ENCODE data around the gene MAP3K14.

MAP3K14 gene

DNA sequence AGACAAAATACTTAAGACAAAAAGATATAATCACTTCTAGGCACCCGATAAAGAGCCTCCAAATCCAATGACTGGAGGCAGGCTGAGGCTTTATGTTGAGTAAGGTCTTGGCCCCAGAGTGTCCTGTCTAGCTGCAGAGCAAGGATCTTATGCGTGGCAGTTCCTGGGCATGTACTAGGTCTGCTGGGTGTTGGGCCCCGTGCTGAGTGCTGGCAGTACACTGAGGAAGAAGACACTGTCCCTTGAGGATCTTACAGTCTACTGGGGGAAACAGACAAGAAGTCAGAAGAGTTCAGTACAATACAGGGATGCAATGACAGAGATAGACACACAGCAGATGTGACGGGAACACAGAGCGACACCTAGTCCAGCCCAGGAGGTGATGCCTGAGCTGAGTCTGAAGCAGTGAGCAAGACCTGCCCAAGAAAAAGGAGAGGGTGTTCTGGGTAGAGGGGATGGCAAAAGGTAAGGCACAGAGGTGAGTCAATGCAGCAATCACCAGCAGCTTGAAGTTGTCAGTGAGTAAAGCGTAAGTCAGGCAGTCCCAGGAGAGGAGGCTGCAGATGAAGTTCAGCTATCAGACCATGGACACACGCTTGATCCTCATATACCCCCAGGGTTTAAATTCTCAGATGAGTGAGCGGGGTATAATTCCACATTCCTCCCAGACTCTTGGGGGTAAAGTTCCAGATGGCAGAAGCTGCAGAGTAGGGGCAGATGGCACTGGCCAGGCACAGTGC is 18.1 kb downstream of the MAP3K14 start:
- no peak for DNase-seq

GRCh38 chr17:45296833-45297124 is 20.0 kb downstream of the MAP3K14 start:
- no peak for DNase-seq

- no peak for DNase-seq
Observed at GRCh38 chr17:45296003-45296832, 20.6 kb downstream of the MAP3K14 start.

GRCh38 chr17:45294506-45294905 is 22.3 kb downstream of the MAP3K14 start:
- no peak for DNase-seq

GRCh38 chr17:45293413-45294211 is 23.2 kb downstream of the MAP3K14 start:
- DNase-seq = no peak

DNA sequence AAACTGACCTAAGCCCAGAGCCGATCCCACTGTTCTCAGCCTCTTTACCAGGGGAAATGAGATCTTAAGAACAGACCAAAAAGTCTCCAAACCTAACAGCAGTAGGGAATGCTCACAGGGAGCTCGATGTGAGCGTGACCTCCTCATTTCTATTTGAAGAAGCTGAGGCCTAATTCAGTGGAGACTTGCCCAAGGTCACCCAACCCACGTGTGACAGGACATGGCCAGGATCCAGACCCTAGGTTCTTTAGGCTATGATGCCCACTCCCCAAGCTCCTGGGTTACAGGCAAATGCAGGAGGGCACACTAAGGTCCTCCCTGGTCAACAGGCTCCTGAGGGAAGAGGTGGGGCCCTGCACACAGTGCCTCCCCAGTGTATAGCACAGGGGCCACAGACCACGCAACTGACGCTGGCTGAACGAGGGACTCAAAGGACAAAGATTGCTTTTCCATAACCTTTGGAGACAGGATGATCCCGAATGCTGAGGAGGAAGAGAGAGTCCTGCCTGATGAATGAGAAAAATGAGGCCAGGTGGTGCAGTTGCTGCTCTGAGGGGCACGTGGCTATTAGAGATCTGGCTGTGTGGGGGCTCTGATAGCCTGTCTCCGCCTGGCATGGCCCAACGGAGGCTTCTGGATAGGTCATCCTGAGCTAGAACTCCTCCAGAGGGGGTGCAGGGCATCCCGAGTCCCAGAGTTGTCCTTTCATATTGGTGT is 24.0 kb downstream of the MAP3K14 start:
- DNase-seq = no peak

- DNase-seq = no peak
Observed at GRCh38 chr17:45291171-45291805, 25.5 kb downstream of the MAP3K14 start.

- DNase-seq = no peak
Observed at GRCh38 chr17:45290269-45290765, 26.5 kb downstream of the MAP3K14 start.

DNA sequence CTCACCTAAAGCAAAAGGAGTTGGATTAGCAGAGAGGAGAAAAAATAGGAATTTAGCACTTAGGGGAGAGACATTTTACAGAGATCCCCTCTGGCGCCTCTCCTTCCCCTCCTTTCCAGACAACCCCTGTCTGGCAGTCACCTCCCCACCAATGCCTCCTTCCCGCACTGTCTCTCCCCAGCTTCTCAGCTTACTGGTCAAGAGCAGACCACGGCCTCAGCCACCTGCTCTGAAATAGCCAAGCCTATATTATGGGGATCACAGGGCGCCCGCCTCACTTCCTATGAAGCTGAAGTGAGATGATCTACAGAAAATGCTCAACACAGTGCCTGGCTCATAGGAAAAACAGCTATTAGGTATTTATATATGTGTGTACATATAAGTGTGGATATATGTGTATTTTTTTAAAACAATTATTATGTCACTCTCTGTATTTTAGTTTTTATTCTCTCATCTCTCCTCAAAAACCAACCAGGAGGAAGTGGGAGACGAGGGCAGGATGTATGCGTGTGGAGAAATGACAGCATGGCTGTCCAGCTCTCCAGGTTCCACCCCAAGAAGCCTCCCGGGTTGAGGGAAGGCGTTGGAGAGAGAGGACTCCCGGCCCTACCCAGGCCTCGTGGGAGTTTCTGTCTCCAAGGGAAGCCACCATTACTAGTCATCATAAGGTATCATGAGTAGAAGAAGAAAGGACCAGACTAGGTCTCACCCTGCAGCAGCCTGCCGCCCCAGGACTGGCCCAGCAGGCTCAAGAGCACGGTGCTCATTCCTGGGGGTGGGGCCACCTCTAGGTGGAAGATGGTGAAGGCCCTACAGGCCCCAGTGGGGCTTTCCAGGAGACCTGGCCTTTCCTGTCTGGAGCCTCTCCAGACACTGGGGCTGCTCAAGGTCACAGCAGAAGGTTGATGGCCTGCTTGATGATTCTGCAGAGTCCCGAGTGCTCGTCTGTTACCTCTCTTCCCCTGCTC is 27.2 kb downstream of the MAP3K14 start:
- no peak for DNase-seq

DNA sequence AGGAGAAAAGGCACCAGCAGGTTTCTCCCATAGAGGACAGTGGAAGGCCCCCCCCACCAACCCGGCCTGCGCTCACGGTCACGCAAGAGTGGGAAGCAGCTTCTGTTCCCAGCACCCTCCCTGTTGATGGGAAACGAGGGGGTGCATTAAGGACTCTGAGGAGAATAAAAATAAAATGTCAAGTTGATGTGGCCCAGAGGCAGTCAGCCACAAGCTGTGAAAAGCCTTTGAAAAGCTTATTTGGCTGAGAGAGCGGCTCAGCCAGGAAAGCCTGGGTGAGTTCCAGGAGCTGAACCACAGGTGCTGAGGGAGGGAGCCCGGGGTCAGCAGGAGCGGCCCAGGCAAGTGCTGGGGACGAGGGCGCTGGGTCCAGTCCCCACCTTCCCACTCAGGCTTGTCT is 28.0 kb downstream of the MAP3K14 start:
- DNase-seq = no peak

DNA sequence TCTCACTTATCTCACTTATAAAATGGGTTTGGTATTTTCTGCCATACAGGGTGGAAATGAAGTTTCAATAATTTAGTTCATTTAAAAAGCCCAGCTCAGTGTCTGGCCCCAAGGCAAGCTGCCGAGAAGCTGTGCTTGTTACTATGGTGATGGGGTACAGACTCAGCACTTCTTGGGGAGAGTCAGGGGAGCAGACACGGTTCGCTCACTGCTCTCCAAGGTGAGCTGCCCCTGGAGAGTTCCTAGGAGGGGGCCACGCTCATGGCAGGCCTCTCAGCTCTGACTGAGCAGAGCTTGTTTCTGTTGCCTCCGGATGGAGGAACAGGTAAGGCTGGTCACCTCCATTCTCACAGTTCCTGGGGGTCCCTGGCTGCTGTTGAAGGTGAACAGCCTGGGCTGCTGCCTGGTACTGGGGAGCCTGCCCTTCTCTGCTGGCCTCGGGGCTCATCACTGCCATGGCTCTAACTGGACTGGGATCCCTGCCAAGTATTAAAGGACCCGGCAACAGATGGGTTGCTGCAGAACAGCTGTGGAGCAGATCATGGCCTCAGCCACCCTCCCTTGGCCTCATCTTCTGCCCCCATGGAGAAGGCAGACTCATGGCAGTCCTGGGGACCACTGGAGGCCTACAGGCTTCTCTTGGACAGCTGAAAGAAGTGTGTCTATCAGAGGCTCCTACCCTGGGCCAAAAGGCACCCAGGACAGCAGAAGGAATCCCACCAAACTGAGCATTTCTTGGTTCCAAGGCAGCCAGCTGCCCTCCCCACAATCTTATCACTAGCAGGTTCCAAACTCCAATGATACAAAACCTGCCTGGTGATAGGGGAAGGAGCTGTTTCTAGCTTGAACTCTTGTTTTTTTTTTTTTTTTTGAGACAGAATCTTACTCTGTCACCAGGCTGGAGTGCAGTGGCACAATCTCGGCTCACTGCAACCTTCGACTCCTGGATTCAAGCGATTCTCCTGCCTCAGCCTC is 29.0 kb downstream of the MAP3K14 start:
- DNase-seq = no peak

DNA sequence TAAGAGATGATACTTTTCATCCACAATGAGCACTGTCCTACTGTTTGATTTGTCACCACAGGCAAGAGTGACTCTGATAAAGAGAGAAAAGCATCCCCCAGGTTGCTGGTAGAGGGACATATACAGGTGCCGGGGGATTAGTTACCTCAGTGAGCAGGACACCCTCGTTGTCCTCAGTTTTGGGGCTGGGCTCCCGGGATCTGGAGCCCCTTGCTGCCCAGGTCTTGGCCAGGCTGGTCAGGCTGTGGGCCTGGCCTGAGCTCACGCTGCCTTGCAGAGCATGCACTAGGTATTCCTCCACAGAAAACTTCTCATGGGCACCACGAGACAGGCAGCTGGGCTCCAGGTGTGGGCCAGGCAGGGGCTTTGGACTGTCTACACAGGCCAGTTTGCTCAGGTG is 30.5 kb downstream of the MAP3K14 start:
- DNase-seq = no peak

DNA sequence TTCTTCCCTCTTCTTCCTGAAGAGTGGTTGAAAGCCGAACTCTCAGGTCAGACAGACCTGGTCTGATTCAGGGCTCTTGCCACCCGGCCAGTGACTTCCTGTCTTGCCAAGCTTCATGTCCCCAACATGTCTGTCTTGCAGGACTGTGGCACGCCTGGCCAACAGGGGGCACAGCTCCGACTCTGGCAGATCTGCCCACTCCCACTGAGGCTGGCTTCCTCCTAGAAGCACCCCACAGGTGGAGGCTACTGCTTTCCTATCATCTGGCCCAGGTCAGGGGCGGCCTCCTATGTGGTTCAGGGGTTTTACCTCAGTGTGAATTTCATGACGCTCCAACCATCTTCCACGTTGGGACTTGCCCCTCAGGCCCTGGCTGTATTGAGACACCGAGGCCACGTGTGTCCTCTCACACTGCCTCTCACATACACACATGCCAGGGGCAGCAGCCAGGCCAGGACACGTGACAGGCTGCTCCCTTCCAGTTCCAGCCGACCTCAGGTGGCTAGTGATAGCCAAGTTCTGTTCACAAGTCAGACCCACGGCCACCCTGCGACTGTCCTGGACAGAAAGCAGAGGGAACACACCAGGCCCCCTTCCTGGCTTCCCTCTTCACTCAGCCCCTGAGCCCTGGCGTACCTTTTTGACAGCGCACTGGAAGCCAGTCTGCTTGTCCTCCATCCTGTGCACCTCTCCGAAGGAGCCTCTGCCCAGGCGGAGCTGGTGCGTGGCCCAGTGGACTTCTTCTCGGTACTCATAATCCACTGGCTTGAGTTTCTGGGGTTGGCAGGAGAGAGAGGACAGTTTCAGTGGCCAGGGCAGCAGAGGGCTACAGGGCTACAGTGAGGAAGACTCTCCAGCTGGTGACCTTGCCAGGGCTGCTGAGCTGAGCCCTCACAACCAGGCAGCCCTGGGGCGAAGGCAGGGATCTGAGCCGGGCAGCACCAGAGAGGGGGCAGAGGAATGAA is 32.4 kb downstream of the MAP3K14 start:
- DNase-seq = no peak

- DNase-seq = no peak
Observed at GRCh38 chr17:45283711-45284110, 33.1 kb downstream of the MAP3K14 start.

GRCh38 chr17:45282683-45283644 is 33.9 kb downstream of the MAP3K14 start:
- DNase-seq = no peak

DNA sequence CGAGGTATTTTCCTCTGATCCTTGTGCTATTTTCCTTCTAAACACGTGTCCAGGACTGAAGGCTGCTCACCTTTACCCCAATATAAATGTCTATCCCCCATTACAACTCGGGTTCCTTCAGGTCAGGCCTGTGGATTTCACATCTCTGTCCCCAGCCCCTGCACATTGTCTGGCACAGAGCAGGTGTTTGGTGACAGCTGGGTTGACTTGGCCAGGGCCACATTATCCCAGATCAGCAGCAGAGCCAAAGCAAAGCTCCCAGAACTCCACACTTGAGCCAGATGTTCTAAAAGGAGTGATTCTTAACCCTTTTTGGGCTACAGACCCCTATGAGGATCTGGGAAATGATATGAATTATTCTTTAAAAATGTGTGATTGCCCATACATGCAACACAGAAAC is 36.9 kb downstream of the MAP3K14 start:
- no peak for DNase-seq

GRCh38 chr17:45277992-45278391 is 38.8 kb downstream of the MAP3K14 start:
- DNase-seq = no peak

Measured in T-helper 9 cell (primary cell).